Measurements from ENCODE around the gene EIF4G3. TPM values are rescaled to one million over a fixed set of nuclear protein-coding genes. Genes with fewer than 3 reads are reported as not detected.

Gene EIF4G3
- total and polyA plus RNA-seq, 2 of the 8 experiments (the other 6 are each of a cell fraction or from before 2014, with no cell fraction given), result 47.5 to 66.6 TPM

- TF ChIP-seq KDM4A (IDR thresholded peaks at IDR 0.05; ENCODE audit: low read depth, low read length, severe bottlenecking) (no peak), YY1 (IDR thresholded peaks at IDR 0.05; ENCODE audit: low read depth, low read length) (no peak), CEBPB (IDR thresholded peaks at IDR 0.05; ENCODE audit: low read depth, low read length) (no peak), KDM1A (IDR thresholded peaks at IDR 0.05; ENCODE audit: borderline replicate concordance, low read length) (no peak), BRCA1 (IDR thresholded peaks at IDR 0.05; ENCODE audit: low read depth, low read length) (no peak), NRF1 (IDR thresholded peaks at IDR 0.05; ENCODE audit: low read depth, low read length) (no peak), MAFK (IDR thresholded peaks at IDR 0.05; ENCODE audit: low read depth, low read length) (no peak), NANOG (IDR thresholded peaks at IDR 0.05; ENCODE audit: insufficient read depth, low read depth, low read length, poor library complexity, severe bottlenecking) (no peak)
Measured at GRCh38 chr1:21188235-21188634, 11.5 kb upstream of the EIF4G3 start (continued).
